Panc1 (cell line): ENCODE measurements around the gene FAF2. TPM values are rescaled to one million over a fixed set of nuclear protein-coding genes. Genes with fewer than 3 reads are reported as not detected.

Experiments
- ATAC-seq: fragments of 200-7000 bp; cut with Tn5 transposase; 2 replicates; pipeline ENCODE4 v1.9.1; 2020; ENCODE audit warnings: mild to moderate bottlenecking, moderate library complexity
- BruUV-seq: library from RNA; stranded (reverse); fragments of 400-500 nt; replicated peaks from 2 replicates; lab custom pipeline; 2021; lab: Mats Ljungman, UMichigan
- CTCF ChIA-PET: fragments of 300-600 bp; sonication (Branson Sonifier 250); formaldehyde crosslinking; loops from one replicate; lab custom pipeline; 2022; ENCODE audit warnings: antibody characterized with exemption; lab: Charles Lee
- POLR2A ChIA-PET: fragments of 300-600 bp; sonication (Branson Sonifier 250); formaldehyde crosslinking; loops from one replicate; lab custom pipeline; 2022; ENCODE audit warnings: antibody characterized with exemption; lab: Charles Lee
- DNase-seq: peaks from one replicate; pipeline ENCODE4 v3.0.0-alpha.2; 2010; ENCODE audit warnings: low read depth, low spot score
- H3K27ac ChIP-seq: 2 replicates; pipeline ENCODE4 v1.5.1; 2011; ENCODE audit warnings: mild to moderate bottlenecking, low read length, inconsistent platforms
- H3K27me3 ChIP-seq: fragments of 200-500 bp; sonication (Bioruptor generic); 2 replicates; pipeline ENCODE4 v1.6.0; 2014; ENCODE audit warnings: low read length, inconsistent platforms; ENCODE audit not compliant: control insufficient read depth, insufficient read depth
- H3K36me3 ChIP-seq: fragments of 200-500 bp; sonication (Bioruptor generic); 2 replicates; pipeline ENCODE4 v1.5.1; 2014; ENCODE audit warnings: inconsistent platforms, mild to moderate bottlenecking, low read length, moderate library complexity; ENCODE audit not compliant: control insufficient read depth, insufficient read depth
- H3K4me1 ChIP-seq: 2 replicates; pipeline ENCODE4 v1.5.1; 2011; ENCODE audit warnings: inconsistent platforms, mild to moderate bottlenecking, low read length, moderate library complexity; ENCODE audit not compliant: control insufficient read depth, insufficient read depth
- H3K4me3 ChIP-seq, 2 experiments: 2 replicates each; pipeline ENCODE4 v1.5.1; 2011 to 2012; ENCODE audit warnings: low read depth in 2 of 2, low read length in 2 of 2, mild to moderate bottlenecking in 2 of 2, inconsistent platforms in 1 of 2, moderate library complexity in 1 of 2
- H3K9me3 ChIP-seq: fragments of 200-500 bp; sonication (Bioruptor generic); 2 replicates; pipeline ENCODE4 v1.5.1; 2014; ENCODE audit warnings: low read depth, mild to moderate bottlenecking, inconsistent platforms, low read length, moderate library complexity; ENCODE audit not compliant: control insufficient read depth, insufficient read depth
- POLR2AphosphoS5 ChIP-seq: IDR thresholded peaks from 2 replicates; pipeline ENCODE4 v1.6.1; 2012; ENCODE audit warnings: mild to moderate bottlenecking, low read depth, low read length, moderate library complexity
- SIN3A ChIP-seq: IDR thresholded peaks from 2 replicates; pipeline ENCODE4 v1.6.1; 2012; ENCODE audit warnings: low read depth, mild to moderate bottlenecking, low read length, moderate library complexity, borderline replicate concordance; ENCODE audit not compliant: insufficient read depth
- TCF7L2 ChIP-seq: IDR thresholded peaks from 2 replicates; pipeline ENCODE4 v1.6.1; 2011; ENCODE audit warnings: mild to moderate bottlenecking, low read depth, low read length, inconsistent platforms
- in situ Hi-C: cut with HindIII; loops from 2 replicates; pipeline ENCODE4 v1.10.0; 2016; ENCODE audit warnings: low sequenced_read_pairs, low pct_unique_long_range_greater_than_20kb
- intact Hi-C: fragments of 100-400 bp; cut with micrococcal nuclease; formaldehyde crosslinking; loops from one replicate; pipeline ENCODE4 v1.10.0; 2022; ENCODE audit not compliant: unreplicated experiment
- total RNA-seq: library from RNA; stranded (reverse); gene quantifications from one replicate; pipeline ENCODE4 v1.2.1, GENCODE V29; 2021; ENCODE audit not compliant: unreplicated experiment
- TF ChIP-seq, protein P1 (sequence below): fragments of 450-650 bp; IDR thresholded peaks from 2 replicates; pipeline ENCODE4 v1.5.1; 2017; ENCODE audit warnings: mild to moderate bottlenecking
- TF ChIP-seq, protein P2 (sequence below), 2 experiments: IDR thresholded peaks; 2 replicates each; pipeline ENCODE4 v1.6.1; 2011 to 2012; ENCODE audit warnings: low read depth in 2 of 2, control low read depth in 1 of 2, low read length in 1 of 2, mild to moderate bottlenecking in 1 of 2, moderate library complexity in 1 of 2; ENCODE audit not compliant: insufficient read depth in 1 of 2

FAF2 gene
- total RNA-seq, 1 experiment from 2014 or later, result 86.6 TPM

DNA sequence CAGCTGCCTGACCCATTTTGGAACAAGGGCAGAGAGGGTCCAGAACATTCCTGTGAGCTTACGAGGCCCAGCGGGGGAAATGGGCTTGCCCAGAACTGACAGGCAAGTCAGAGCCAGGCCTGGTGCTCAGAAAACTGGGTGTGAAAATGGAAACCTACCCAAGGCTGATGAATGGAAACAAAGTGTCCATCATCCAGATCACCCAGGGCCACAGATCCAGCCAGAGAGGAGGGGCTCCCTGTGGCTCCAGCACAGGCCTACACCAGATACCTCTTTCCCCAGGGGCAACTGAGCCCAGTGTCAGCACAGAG lies 35.0 kb upstream of the FAF2 start:
- DNase-seq (no peak), ATAC-seq (no peak)
- ChIA-PET POLR2A (no interaction called here), CTCF (no interaction called here)
- Histone ChIP-seq H3K4me3 (no peak overlapping the region), H3K9me3 (no peaks in the 10 kb centered on the region), H3K27me3 (no peaks in the 10 kb centered on the region), H3K36me3 (no peaks in the 10 kb centered on the region), H3K27ac (no peak overlapping the region), H3K4me1 (peaks cover 16% of the 10 kb centered on the region; the same call in 1 of the 2 replicates)
- BruUV-seq, result no TSS peak
- in situ Hi-C loops (no loop called here), intact Hi-C loops (loop anchor here (10.0 kb wide), 1 partner anchor 82 kb away; no protein-coding TSS in a partner anchor)
- no peak for TF ChIP-seq TCF7L2
- TF ChIP-seq, protein P1, sequence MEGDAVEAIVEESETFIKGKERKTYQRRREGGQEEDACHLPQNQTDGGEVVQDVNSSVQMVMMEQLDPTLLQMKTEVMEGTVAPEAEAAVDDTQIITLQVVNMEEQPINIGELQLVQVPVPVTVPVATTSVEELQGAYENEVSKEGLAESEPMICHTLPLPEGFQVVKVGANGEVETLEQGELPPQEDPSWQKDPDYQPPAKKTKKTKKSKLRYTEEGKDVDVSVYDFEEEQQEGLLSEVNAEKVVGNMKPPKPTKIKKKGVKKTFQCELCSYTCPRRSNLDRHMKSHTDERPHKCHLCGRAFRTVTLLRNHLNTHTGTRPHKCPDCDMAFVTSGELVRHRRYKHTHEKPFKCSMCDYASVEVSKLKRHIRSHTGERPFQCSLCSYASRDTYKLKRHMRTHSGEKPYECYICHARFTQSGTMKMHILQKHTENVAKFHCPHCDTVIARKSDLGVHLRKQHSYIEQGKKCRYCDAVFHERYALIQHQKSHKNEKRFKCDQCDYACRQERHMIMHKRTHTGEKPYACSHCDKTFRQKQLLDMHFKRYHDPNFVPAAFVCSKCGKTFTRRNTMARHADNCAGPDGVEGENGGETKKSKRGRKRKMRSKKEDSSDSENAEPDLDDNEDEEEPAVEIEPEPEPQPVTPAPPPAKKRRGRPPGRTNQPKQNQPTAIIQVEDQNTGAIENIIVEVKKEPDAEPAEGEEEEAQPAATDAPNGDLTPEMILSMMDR, result no peak

DNA sequence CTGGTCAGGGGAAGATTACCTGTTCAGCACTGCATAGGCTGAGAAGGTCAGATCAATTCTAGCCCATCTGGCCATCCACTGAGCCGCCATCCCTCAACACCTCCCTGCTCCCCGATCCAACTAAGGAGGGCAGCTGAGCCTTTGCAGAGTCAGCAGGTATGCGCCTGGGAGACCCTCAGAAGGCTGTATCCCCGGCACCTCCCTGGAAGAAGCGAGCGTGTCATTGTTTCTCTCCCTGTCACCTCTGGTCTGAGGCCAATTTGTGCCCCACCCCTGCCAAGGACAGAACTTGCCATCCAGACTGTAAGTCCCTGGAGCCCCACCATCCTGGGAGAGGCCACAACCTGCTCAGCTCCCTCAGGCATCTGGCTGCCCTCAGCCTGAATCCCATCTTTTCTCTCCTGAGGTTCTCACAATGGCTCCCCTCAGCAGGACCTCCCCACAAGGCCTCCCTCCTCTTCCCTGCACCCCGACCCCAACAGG lies 34.4 kb upstream of the FAF2 start:
- Histone ChIP-seq H3K9me3 (no peaks in the 10 kb centered on the region), H3K4me1 (peaks cover 16% of the 10 kb centered on the region; the same call in 1 of the 2 replicates), H3K27ac (no peak overlapping the region), H3K27me3 (no peaks in the 10 kb centered on the region), H3K36me3 (no peaks in the 10 kb centered on the region), H3K4me3 (no peak overlapping the region)
- POLR2A ChIA-PET, result interaction anchor here (0.7 kb wide), 1 partner anchor 247 kb away, joined by 3 read pairs; no protein-coding TSS in a partner anchor
- CTCF ChIA-PET, result no interaction called here
- in situ Hi-C loops, result no loop called here
- no peak for ATAC-seq
- no peak for DNase-seq
- intact Hi-C loops, result loop anchor here (10.0 kb wide), 1 partner anchor 81 kb away; no protein-coding TSS in a partner anchor
- no TSS peak for BruUV-seq
- TF ChIP-seq TCF7L2 (no peak), POLR2AphosphoS5 (no peak), SIN3A (no peak)
- TF ChIP-seq, protein P1, result no peak
- TF ChIP-seq, protein P2, sequence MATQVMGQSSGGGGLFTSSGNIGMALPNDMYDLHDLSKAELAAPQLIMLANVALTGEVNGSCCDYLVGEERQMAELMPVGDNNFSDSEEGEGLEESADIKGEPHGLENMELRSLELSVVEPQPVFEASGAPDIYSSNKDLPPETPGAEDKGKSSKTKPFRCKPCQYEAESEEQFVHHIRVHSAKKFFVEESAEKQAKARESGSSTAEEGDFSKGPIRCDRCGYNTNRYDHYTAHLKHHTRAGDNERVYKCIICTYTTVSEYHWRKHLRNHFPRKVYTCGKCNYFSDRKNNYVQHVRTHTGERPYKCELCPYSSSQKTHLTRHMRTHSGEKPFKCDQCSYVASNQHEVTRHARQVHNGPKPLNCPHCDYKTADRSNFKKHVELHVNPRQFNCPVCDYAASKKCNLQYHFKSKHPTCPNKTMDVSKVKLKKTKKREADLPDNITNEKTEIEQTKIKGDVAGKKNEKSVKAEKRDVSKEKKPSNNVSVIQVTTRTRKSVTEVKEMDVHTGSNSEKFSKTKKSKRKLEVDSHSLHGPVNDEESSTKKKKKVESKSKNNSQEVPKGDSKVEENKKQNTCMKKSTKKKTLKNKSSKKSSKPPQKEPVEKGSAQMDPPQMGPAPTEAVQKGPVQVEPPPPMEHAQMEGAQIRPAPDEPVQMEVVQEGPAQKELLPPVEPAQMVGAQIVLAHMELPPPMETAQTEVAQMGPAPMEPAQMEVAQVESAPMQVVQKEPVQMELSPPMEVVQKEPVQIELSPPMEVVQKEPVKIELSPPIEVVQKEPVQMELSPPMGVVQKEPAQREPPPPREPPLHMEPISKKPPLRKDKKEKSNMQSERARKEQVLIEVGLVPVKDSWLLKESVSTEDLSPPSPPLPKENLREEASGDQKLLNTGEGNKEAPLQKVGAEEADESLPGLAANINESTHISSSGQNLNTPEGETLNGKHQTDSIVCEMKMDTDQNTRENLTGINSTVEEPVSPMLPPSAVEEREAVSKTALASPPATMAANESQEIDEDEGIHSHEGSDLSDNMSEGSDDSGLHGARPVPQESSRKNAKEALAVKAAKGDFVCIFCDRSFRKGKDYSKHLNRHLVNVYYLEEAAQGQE (IDR thresholded peaks at IDR 0.05; ENCODE audit: insufficient read depth in 1 of 2, low read depth in 2 of 2, low read length in 1 of 2), result no peak
